ENCODE measurements around the gene ATAD3A. TPM values are rescaled to one million over a fixed set of nuclear protein-coding genes. Genes with fewer than 3 reads are reported as not detected.
A peak's percentile ranks its signal among the peaks of the same experiment; 100 is the strongest.

The ATAD3A gene
- total and polyA plus RNA-seq, 9 of the 15 experiments (the other 6 are each of a cell fraction or from before 2014, with no cell fraction given): 0.10 to 173 (median 36.7) TPM

DNA sequence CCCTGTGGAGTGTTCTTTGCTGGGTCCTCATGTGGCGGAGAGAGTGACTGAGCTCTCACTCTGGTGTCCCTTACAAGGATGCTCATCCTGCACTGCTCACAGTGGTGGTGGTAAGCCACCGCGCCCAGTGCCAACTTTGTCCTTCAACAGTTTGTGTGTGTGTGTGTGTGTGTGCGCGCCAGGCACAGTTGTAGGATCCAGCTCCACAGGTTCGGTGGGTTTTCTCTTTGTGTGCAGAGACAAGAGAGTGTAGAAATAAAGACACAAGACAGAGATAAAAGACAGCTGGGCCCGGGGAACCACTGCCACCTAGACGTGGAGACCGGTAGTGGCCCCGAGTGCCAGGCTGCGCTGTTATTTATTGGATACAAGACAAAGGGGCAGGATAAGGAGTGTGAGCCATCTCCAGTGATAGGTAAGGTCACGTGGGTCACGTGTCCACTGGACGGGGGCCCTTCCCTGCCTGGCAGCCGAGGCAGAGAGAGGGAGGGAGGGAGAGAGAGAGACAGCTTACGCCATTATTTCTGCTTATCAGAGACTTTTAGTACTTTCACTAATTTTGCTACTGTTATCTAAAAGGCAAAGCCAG lies 7.1 kb upstream of the ATAD3A start (continued):
- TF ChIP-seq, protein P1, sequence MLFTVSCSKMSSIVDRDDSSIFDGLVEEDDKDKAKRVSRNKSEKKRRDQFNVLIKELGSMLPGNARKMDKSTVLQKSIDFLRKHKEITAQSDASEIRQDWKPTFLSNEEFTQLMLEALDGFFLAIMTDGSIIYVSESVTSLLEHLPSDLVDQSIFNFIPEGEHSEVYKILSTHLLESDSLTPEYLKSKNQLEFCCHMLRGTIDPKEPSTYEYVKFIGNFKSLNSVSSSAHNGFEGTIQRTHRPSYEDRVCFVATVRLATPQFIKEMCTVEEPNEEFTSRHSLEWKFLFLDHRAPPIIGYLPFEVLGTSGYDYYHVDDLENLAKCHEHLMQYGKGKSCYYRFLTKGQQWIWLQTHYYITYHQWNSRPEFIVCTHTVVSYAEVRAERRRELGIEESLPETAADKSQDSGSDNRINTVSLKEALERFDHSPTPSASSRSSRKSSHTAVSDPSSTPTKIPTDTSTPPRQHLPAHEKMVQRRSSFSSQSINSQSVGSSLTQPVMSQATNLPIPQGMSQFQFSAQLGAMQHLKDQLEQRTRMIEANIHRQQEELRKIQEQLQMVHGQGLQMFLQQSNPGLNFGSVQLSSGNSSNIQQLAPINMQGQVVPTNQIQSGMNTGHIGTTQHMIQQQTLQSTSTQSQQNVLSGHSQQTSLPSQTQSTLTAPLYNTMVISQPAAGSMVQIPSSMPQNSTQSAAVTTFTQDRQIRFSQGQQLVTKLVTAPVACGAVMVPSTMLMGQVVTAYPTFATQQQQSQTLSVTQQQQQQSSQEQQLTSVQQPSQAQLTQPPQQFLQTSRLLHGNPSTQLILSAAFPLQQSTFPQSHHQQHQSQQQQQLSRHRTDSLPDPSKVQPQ (CRISPR knock-in tag; IDR thresholded peaks at IDR 0.05; ENCODE audit: borderline replicate concordance): peak; percentile 74; the same call in 1 of the 2 replicates
- TF ChIP-seq TFAP4 (CRISPR knock-in tag; IDR thresholded peaks at IDR 0.05; ENCODE audit: borderline replicate concordance) (peak; percentile 98), SMARCA4 (IDR thresholded peaks at IDR 0.05) (peak; percentile 45), SMAD4 (CRISPR knock-in tag; conservative IDR thresholded peaks at IDR 0.05) (peak; percentile 9; the same call in 1 of the 2 replicates), TAF9B (IDR thresholded peaks at IDR 0.05; ENCODE audit: partially characterized antibody) (peak; percentile 43), ZNF175 (CRISPR knock-in tag; IDR thresholded peaks at IDR 0.05; ENCODE audit: low read depth) (0 out of 2 replicates have a peak, but pooled peaks have one; percentile 20), SP1 (CRISPR knock-in tag; IDR thresholded peaks at IDR 0.05) (peak; percentile 70), E2F8 (IDR thresholded peaks at IDR 0.05; ENCODE audit: low read depth, partially characterized antibody) (peak; percentile 53), KDM1A (IDR thresholded peaks at IDR 0.05) (peak; percentile 17 to 41; a peak in 1 of 4 replicates)
- TF ChIP-seq, protein P2, sequence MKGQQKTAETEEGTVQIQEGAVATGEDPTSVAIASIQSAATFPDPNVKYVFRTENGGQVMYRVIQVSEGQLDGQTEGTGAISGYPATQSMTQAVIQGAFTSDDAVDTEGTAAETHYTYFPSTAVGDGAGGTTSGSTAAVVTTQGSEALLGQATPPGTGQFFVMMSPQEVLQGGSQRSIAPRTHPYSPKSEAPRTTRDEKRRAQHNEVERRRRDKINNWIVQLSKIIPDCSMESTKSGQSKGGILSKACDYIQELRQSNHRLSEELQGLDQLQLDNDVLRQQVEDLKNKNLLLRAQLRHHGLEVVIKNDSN (CRISPR knock-in tag; IDR thresholded peaks at IDR 0.05): peak; percentile 95
- TF ChIP-seq, protein P3, sequence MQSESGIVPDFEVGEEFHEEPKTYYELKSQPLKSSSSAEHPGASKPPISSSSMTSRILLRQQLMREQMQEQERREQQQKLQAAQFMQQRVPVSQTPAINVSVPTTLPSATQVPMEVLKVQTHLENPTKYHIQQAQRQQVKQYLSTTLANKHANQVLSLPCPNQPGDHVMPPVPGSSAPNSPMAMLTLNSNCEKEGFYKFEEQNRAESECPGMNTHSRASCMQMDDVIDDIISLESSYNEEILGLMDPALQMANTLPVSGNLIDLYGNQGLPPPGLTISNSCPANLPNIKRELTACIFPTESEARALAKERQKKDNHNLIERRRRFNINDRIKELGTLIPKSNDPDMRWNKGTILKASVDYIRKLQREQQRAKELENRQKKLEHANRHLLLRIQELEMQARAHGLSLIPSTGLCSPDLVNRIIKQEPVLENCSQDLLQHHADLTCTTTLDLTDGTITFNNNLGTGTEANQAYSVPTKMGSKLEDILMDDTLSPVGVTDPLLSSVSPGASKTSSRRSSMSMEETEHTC (IDR thresholded peaks at IDR 0.05): 0 out of 2 replicates have a peak, but pooled peaks have one; percentile 35
- TF ChIP-seq, protein P4, sequence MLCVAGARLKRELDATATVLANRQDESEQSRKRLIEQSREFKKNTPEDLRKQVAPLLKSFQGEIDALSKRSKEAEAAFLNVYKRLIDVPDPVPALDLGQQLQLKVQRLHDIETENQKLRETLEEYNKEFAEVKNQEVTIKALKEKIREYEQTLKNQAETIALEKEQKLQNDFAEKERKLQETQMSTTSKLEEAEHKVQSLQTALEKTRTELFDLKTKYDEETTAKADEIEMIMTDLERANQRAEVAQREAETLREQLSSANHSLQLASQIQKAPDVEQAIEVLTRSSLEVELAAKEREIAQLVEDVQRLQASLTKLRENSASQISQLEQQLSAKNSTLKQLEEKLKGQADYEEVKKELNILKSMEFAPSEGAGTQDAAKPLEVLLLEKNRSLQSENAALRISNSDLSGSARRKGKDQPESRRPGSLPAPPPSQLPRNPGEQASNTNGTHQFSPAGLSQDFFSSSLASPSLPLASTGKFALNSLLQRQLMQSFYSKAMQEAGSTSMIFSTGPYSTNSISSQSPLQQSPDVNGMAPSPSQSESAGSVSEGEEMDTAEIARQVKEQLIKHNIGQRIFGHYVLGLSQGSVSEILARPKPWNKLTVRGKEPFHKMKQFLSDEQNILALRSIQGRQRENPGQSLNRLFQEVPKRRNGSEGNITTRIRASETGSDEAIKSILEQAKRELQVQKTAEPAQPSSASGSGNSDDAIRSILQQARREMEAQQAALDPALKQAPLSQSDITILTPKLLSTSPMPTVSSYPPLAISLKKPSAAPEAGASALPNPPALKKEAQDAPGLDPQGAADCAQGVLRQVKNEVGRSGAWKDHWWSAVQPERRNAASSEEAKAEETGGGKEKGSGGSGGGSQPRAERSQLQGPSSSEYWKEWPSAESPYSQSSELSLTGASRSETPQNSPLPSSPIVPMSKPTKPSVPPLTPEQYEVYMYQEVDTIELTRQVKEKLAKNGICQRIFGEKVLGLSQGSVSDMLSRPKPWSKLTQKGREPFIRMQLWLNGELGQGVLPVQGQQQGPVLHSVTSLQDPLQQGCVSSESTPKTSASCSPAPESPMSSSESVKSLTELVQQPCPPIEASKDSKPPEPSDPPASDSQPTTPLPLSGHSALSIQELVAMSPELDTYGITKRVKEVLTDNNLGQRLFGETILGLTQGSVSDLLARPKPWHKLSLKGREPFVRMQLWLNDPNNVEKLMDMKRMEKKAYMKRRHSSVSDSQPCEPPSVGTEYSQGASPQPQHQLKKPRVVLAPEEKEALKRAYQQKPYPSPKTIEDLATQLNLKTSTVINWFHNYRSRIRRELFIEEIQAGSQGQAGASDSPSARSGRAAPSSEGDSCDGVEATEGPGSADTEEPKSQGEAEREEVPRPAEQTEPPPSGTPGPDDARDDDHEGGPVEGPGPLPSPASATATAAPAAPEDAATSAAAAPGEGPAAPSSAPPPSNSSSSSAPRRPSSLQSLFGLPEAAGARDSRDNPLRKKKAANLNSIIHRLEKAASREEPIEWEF (CRISPR knock-in tag; IDR thresholded peaks at IDR 0.05): peak; percentile 41; the same call in 1 of the 2 replicates

All from K562 (cell line).